ENCODE results near the gene ACSF2.

ACSF2 gene

GRCh38 chr17:50440838-50441829, 15.1 kb downstream of the ACSF2 start:
- DNase-seq, result no peak

GRCh38 chr17:50443505-50443974, 17.5 kb downstream of the ACSF2 start:
- DNase-seq, result no peak

DNA sequence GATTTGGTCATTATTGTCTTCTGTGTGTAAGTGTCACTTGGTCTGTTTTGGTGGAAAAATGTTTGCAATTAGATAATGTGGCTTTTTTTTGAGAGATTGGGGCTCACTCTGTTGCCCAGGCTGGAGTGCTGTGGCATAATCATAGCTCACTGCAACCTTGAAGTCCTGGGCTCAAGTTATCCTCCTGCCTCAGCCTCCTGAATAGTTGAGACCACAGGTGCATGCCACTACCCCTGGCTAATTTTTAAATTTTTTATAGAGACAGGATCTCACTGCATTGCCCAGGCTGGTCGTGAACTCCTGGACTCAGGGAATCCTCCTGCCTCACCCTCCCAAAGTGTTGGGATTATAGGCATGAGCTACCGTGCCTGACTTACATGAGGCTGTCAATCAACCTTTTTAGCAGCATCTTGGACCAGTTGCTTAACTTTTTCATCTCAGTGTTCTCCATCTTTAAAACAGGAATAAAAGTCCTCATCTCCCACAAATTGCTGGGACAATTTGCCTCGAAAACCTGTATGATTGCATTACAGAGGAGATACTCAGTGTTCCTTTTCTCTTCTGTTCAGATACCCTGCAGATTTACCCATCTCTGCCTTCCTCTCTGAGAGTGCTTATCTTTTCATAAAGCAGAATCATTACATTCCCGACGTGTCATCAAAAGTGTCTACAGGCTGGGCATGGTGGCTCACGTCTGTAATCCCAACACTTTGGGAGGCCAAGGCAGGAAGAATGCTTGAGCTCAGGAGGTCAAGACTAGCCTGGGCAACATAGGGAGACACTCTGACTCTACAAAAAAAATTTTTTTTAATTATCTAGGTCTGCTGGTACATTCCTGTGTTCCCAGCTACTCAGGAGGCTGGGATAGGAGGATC, 19.1 kb downstream of the ACSF2 start:
- DNase-seq, result no peak

- no peak for DNase-seq
Observed at GRCh38 chr17:50445730-50446325, 19.8 kb downstream of the ACSF2 start.

- DNase-seq, result no peak
Observed at GRCh38 chr17:50447870-50448595, 22.0 kb downstream of the ACSF2 start.

DNA sequence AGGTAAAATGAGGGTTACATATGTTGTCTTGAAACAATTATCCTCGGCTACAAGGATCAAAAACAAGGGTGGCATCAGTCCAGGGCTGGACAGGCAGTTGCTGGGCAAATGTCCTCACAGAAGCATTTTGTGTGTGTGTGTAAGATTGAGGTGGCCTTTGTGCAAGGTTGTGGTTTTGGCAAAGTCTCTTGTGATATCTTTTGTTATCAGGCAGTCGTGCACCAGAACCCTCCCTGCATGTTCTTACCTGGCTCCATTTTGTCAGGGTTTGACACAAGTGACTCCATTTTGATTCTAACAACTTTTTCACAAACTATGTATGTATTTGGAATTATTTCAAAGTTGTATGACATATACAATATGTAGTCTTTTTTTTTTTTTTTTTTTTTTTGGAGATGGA, 22.6 kb downstream of the ACSF2 start:
- no peak for DNase-seq

- no peak for DNase-seq
Observed at GRCh38 chr17:50451943-50452629, 26.1 kb downstream of the ACSF2 start.

DNA sequence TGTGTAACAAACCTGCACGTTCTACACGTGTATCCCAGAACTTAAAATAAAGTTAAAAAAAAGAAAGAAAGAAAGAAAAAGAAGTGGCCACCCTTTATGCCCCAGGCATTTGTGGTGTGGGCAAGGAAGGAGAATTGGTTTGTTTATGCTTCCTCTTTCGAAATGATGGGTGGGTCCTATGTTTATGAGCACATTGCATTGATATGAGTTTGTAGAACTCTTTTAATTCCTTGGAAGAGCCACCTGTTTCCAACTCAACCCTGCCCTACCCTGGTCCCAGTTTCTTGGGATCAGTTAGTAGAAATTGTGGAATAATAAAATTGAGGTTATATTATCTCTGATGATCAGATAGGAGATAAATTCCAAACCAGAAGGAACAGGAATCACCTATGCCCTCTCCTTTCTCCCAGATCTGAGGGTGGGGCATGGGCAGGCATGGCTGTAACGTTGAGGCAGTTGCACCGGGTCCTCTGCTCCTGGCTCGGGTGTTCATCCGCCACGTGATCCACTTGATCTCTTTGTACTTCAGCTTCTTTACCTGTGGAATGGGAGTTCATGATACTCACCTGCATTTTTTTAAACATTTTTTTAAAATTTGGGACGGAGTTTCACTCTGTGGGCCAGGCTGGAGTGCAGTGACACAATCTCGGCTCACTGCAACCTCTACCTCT, 26.7 kb downstream of the ACSF2 start:
- DNase-seq, result no peak

- DNase-seq, result no peak
Observed at GRCh38 chr17:50453901-50454300, 27.9 kb downstream of the ACSF2 start.

DNA sequence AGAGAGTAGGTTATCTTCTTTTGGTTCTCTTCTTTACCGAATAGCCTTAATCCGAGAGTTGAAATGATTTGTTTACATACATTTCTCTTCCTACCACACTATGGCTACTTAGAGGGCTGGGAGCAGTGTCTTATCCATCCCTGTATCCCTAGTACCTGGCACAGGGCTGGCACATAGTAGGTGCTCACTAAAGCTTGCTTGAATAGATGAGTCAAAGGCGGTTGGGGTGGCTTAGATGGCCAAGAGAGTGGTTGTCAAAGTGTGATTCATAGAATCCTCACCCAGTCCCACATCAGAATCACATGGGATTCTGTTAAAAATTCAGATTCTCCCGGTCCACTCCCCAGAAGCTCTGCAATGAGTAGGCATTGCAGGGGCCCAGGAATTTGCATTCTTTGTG, 31.6 kb downstream of the ACSF2 start:
- no peak for DNase-seq

GRCh38 chr17:50458270-50458669, 32.3 kb downstream of the ACSF2 start:
- DNase-seq, result no peak

- DNase-seq, result no peak
Observed at GRCh38 chr17:50458701-50459676, 33.0 kb downstream of the ACSF2 start.

GRCh38 chr17:50459756-50460155, 33.7 kb downstream of the ACSF2 start:
- DNase-seq, result no peak

GRCh38 chr17:50460831-50461526, 35.0 kb downstream of the ACSF2 start:
- no peak for DNase-seq

DNA sequence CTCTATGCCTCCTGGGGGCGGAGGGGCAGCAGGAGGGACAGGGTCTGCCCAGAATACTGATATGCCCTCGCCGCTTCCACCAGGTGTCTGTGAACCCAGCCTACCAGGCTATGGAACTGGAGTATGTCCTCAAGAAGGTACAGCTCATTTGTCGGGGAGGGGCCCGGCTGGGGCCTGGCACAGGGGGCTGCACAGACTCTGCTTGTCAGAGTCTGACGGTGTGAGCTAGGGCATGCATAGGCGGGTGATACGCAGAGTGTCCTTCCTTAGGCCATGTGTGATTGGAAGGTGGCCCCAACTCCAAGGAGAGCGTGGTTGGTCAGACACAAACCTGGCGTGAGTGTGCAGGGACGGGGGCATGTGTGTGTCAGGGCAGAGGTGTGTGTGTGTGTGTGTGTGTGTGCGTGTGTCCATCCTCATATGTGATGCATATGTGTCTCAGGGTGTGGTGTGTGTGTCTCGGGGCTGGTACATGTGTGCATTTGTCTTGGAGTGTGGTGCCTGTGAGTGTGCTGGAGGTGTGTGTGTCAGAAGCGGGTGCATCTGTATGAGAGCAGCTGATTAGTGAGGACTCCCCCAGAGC, 35.6 kb downstream of the ACSF2 start:
- DNase-seq, result no peak

GRCh38 chr17:50462446-50462845, 36.4 kb downstream of the ACSF2 start:
- no peak for DNase-seq

GRCh38 chr17:50464121-50464520, 38.1 kb downstream of the ACSF2 start:
- DNase-seq, result no peak

DNA sequence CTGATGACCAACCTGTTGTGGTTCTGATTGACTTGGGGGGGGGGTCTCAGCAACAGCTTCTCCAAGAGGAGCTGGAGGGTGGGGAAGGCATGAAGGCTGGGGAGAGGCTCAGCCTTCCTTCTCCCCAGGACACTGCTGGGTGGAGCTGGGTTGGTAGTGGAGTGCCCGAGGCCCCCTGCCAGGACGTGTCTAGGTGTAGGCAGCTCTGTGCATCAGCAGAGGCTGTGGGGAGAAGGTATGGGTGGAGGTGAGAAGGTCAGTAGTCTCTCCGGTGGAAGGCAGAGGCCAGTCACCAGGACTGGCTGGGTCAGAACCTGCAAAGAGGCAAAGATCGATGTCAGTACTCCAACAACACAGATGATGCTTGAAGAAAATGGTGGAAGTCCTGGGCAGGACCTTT, 38.7 kb downstream of the ACSF2 start:
- DNase-seq, result no peak

GRCh38 chr17:50465171-50465570, 39.2 kb downstream of the ACSF2 start:
- DNase-seq, result no peak
